ENCODE results near the gene NCS1. TPM values are rescaled to one million over a fixed set of nuclear protein-coding genes. Genes with fewer than 3 reads are reported as not detected.

Gene NCS1
- total RNA-seq, 1 donor from 2014 or later: 50.0 TPM

- peak; percentile 72 for DNase-seq (ENCODE audit: low spot score)
- Mint-ChIP-seq H3K36me3 (ENCODE audit: low read depth) (no peaks in the 10 kb centered on the region), H3K27ac (ENCODE audit: unreplicated experiment) (no peak overlapping the region), H3K27me3 (ENCODE audit: low read depth) (peaks cover 12% of the 10 kb centered on the region), H3K4me3 (ENCODE audit: unreplicated experiment) (no peak overlapping the region), H3K4me1 (ENCODE audit: low read depth) (peaks cover 10% of the 10 kb centered on the region), H3K9me3 (ENCODE audit: low read depth) (no peaks in the 10 kb centered on the region)
- no peak for TF ChIP-seq CTCF (IDR thresholded peaks at IDR 0.05)
Measured at GRCh38 chr9:130244548-130245165, 72.5 kb downstream of the NCS1 start.

- peaks cover 10% of the 10 kb centered on the region for H3K4me1 Mint-ChIP-seq (ENCODE audit: low read depth)
- peaks cover 18% of the 10 kb centered on the region for H3K27me3 Mint-ChIP-seq (ENCODE audit: low read depth)
- TF ChIP-seq CTCF (IDR thresholded peaks at IDR 0.05): no peak
- H3K4me3 Mint-ChIP-seq (ENCODE audit: unreplicated experiment): no peak overlapping the region
- H3K36me3 Mint-ChIP-seq (ENCODE audit: low read depth): peaks cover 3% of the 10 kb centered on the region
- peak; percentile 59 for DNase-seq (ENCODE audit: low spot score)
- peaks cover 3% of the 10 kb centered on the region for H3K9me3 Mint-ChIP-seq (ENCODE audit: low read depth)
- H3K27ac Mint-ChIP-seq (ENCODE audit: unreplicated experiment): no peak overlapping the region
Measured at GRCh38 chr9:130245474-130245873, 73.3 kb downstream of the NCS1 start.

GRCh38 chr9:130246126-130246525, 73.9 kb downstream of the NCS1 start:
- Mint-ChIP-seq H3K27ac (ENCODE audit: unreplicated experiment) (no peak overlapping the region), H3K9me3 (ENCODE audit: low read depth) (peaks cover 9% of the 10 kb centered on the region), H3K4me3 (ENCODE audit: unreplicated experiment) (no peak overlapping the region), H3K4me1 (ENCODE audit: low read depth) (peaks cover 7% of the 10 kb centered on the region), H3K36me3 (ENCODE audit: low read depth) (peaks cover 7% of the 10 kb centered on the region), H3K27me3 (ENCODE audit: low read depth) (peaks cover 20% of the 10 kb centered on the region)
- peak; percentile 47 for DNase-seq (ENCODE audit: low spot score)
- no peak for TF ChIP-seq CTCF (IDR thresholded peaks at IDR 0.05)

GRCh38 chr9:130254747-130255630, 82.8 kb downstream of the NCS1 start:
- Mint-ChIP-seq H3K27ac (ENCODE audit: unreplicated experiment) (no peak overlapping the region), H3K4me1 (ENCODE audit: low read depth) (no peaks in the 10 kb centered on the region), H3K9me3 (ENCODE audit: low read depth) (peaks cover 9% of the 10 kb centered on the region), H3K4me3 (ENCODE audit: unreplicated experiment) (no peak overlapping the region), H3K27me3 (ENCODE audit: low read depth) (peaks cover 21% of the 10 kb centered on the region), H3K36me3 (ENCODE audit: low read depth) (peaks cover 10% of the 10 kb centered on the region)
- peak; percentile 29 for DNase-seq (ENCODE audit: low spot score)
- TF ChIP-seq CTCF (IDR thresholded peaks at IDR 0.05): no peak

GRCh38 chr9:130255631-130256134, 83.5 kb downstream of the NCS1 start:
- peaks cover 3% of the 10 kb centered on the region for H3K9me3 Mint-ChIP-seq (ENCODE audit: low read depth)
- peaks cover 18% of the 10 kb centered on the region for H3K27me3 Mint-ChIP-seq (ENCODE audit: low read depth)
- DNase-seq (ENCODE audit: low spot score): peak; percentile 9
- H3K4me1 Mint-ChIP-seq (ENCODE audit: low read depth): no peaks in the 10 kb centered on the region
- H3K4me3 Mint-ChIP-seq (ENCODE audit: unreplicated experiment): no peak overlapping the region
- H3K27ac Mint-ChIP-seq (ENCODE audit: unreplicated experiment): no peak overlapping the region
- TF ChIP-seq CTCF (IDR thresholded peaks at IDR 0.05): no peak
- peaks cover 4% of the 10 kb centered on the region for H3K36me3 Mint-ChIP-seq (ENCODE audit: low read depth)
